Neuronal stem cell (in vitro differentiated cells): ENCODE results near the gene ARHGEF33.

Source experiments
- DNase-seq: peaks from one replicate; pipeline ENCODE4 v3.0.0-alpha.2; 2013; ENCODE audit warnings: low spot score
- H2AFZ ChIP-seq: one replicate; pipeline ENCODE4 v1.6.1; 2013; ENCODE audit warnings: mild to moderate bottlenecking, low read length, inconsistent platforms
- H2AK5ac ChIP-seq: 2 replicates; pipeline ENCODE4 v1.6.1; 2013; ENCODE audit warnings: low read depth, mild to moderate bottlenecking, inconsistent platforms, low read length, moderate library complexity, mixed read lengths
- H2BK120ac ChIP-seq: 2 replicates; pipeline ENCODE4 v1.6.1; 2013; ENCODE audit warnings: low read depth, mild to moderate bottlenecking, inconsistent platforms, low read length, moderate library complexity, mixed read lengths
- H2BK12ac ChIP-seq: one replicate; pipeline ENCODE4 v1.6.1; 2013; ENCODE audit warnings: low read length, inconsistent platforms
- H2BK15ac ChIP-seq: 2 replicates; pipeline ENCODE4 v1.6.1; 2013; ENCODE audit warnings: mild to moderate bottlenecking, low read length, inconsistent platforms, mixed read lengths
- H2BK5ac ChIP-seq: one replicate; pipeline ENCODE4 v1.6.1; 2013; ENCODE audit warnings: inconsistent platforms, mild to moderate bottlenecking, low read length, moderate library complexity
- H3K14ac ChIP-seq: one replicate; pipeline ENCODE4 v1.6.1; 2013; ENCODE audit warnings: low read length, inconsistent platforms
- H3K18ac ChIP-seq: 2 replicates; pipeline ENCODE4 v1.6.1; 2013; ENCODE audit warnings: low read length, inconsistent platforms
- H3K23ac ChIP-seq: 2 replicates; pipeline ENCODE4 v1.6.1; 2013; ENCODE audit warnings: low read depth, mild to moderate bottlenecking, mixed read lengths, low read length, inconsistent platforms; ENCODE audit not compliant: poor library complexity
- H3K27ac ChIP-seq: replicated peaks from 3 replicates; pipeline ENCODE4 v1.5.1; 2013; ENCODE audit warnings: low read length, inconsistent platforms
- H3K27me3 ChIP-seq, 3 experiments: 2 replicates each; pipeline ENCODE4 v1.6.1; 2013; ENCODE audit warnings: low read length in 3 of 3, mild to moderate bottlenecking in 2 of 3, inconsistent platforms in 1 of 3, low read depth in 1 of 3, mixed read lengths in 1 of 3, moderate library complexity in 1 of 3; ENCODE audit not compliant: control insufficient read depth in 3 of 3, insufficient read depth in 3 of 3
- H3K36me3 ChIP-seq, 2 donors: replicated peaks in 1 of 2; 2 replicates each; pipeline ENCODE4 v1.6.1; 2013; ENCODE audit warnings: low read length in 2 of 2; ENCODE audit not compliant: control insufficient read depth in 2 of 2, insufficient read depth in 2 of 2
- H3K4ac ChIP-seq: 2 replicates; pipeline ENCODE4 v1.6.1; 2013; ENCODE audit warnings: inconsistent platforms, mild to moderate bottlenecking, low read length, moderate library complexity
- H3K4me1 ChIP-seq, 2 donors: 1 replicate in 1 of 2; 2 replicates in 1 of 2; pipeline ENCODE4 v1.6.1; 2013; ENCODE audit warnings: low read length in 2 of 2, low read depth in 1 of 2; ENCODE audit not compliant: control insufficient read depth in 2 of 2, insufficient read depth in 1 of 2
- H3K4me2 ChIP-seq: one replicate; pipeline ENCODE4 v1.6.1; 2013; ENCODE audit warnings: mild to moderate bottlenecking, low read length, inconsistent platforms; ENCODE audit not compliant: insufficient read depth, poor library complexity, severe bottlenecking
- H3K4me3 ChIP-seq, 2 donors: 2 replicates each; pipeline ENCODE4 v1.5.1; 2013; ENCODE audit warnings: low read length in 2 of 2, mild to moderate bottlenecking in 2 of 2, inconsistent platforms in 1 of 2, moderate library complexity in 1 of 2
- H3K79me1 ChIP-seq: one replicate; pipeline ENCODE4 v1.6.1; 2013; ENCODE audit warnings: low read depth, mild to moderate bottlenecking, inconsistent platforms, low read length, moderate library complexity
- H3K9ac ChIP-seq: one replicate; pipeline ENCODE4 v1.6.1; 2013; ENCODE audit warnings: mild to moderate bottlenecking, low read depth, low read length, inconsistent platforms; ENCODE audit not compliant: poor library complexity
- H3K9me3 ChIP-seq, 2 donors: replicated peaks in 1 of 2; 2 replicates each; pipeline versions ENCODE3 to v1.6.1; 2013; ENCODE audit warnings: low read length in 2 of 2, mild to moderate bottlenecking in 2 of 2, inconsistent platforms in 1 of 2, low read depth in 1 of 2, mixed read lengths in 1 of 2, moderate library complexity in 1 of 2; ENCODE audit not compliant: control insufficient read depth in 2 of 2, insufficient read depth in 1 of 2
- H4K8ac ChIP-seq: one replicate; pipeline ENCODE4 v1.6.1; 2013; ENCODE audit warnings: low read depth, mild to moderate bottlenecking, inconsistent platforms, low read length, moderate library complexity
- H4K91ac ChIP-seq: one replicate; pipeline ENCODE4 v1.6.1; 2013; ENCODE audit warnings: low read length, low read depth, mild to moderate bottlenecking, inconsistent platforms; ENCODE audit not compliant: poor library complexity
- WGBS, 2 donors: extraction: QIAGEN DNeasy Blood & Tissue Kit; methylation state at CpG; one replicate each; pipeline ENCODE4 v1.1.7; 2013; ENCODE audit warnings: missing lambda C conversion rate in 2 of 2, mixed read lengths in 1 of 2; ENCODE audit not compliant: insufficient read length in 2 of 2, insufficient replicate concordance in 1 of 2; ENCODE audit errors: extremely low coverage in 2 of 2; 5-methylcytosine and 5-hydroxymethylcytosine counted together

The ARHGEF33 gene

DNA sequence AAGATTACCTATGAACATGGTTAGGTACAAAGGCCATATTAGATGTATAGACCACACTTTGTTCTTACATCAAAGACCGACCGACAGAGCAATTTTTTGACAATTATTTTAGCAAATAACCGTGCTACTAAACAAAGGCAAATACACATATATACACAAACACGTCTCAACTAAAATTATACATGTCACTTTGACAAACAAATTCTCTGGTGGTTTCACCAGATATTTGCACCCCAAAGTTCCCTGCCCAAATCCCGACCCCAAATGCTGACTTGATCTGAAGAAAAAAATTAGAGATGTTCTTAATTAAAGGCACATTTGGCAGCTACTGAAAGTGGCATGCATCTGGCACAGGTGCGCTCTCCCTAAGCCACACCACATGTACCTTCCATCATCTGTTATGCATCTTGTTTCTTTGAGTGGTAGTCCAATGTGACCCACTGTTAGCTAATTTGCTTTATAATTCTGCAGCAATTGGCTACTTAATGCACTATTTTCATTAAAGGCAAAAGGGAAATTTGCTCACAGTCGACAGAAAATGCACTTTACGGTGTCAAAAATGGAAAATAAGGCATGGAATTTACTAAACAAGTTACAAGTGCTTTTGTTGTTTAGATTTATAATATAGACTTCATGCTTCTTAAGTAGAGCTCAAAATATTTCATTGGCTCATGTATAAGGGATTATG is 92.1 kb downstream of the ARHGEF33 start:
- no peak overlapping the region for H2BK120ac ChIP-seq
- no peak overlapping the region for H2AFZ ChIP-seq
- no peak overlapping the region for H3K27ac ChIP-seq
- no peak overlapping the region for H3K23ac ChIP-seq
- H3K4ac ChIP-seq: no peak overlapping the region
- no peak overlapping the region for H3K14ac ChIP-seq
- DNase-seq: no peak
- no peak overlapping the region for H3K9ac ChIP-seq
- H3K4me2 ChIP-seq: no peak overlapping the region
- WGBS, 2 donors: 100% methylated on average over 2 of the region's 8 CpGs; no CpG with 5 or more reads in 1 of the 2 donors
- no peak overlapping the region for H2BK5ac ChIP-seq
- H3K4me3 ChIP-seq: no peak overlapping the region
- no peak overlapping the region for H4K91ac ChIP-seq
- no peaks in the 10 kb centered on the region for H3K4me1 ChIP-seq
- no peaks in the 10 kb centered on the region for H3K79me1 ChIP-seq
- H3K36me3 ChIP-seq: peaks cover 8 to 39% of the 10 kb centered on the region in 2 donors
- H2BK15ac ChIP-seq: no peak overlapping the region
- no peak overlapping the region for H3K18ac ChIP-seq
- no peak overlapping the region for H2AK5ac ChIP-seq
- H4K8ac ChIP-seq: no peak overlapping the region
- no peak overlapping the region for H2BK12ac ChIP-seq
- no peaks in the 10 kb centered on the region for H3K9me3 ChIP-seq
- H3K27me3 ChIP-seq: no peaks in the 10 kb centered on the region

DNA sequence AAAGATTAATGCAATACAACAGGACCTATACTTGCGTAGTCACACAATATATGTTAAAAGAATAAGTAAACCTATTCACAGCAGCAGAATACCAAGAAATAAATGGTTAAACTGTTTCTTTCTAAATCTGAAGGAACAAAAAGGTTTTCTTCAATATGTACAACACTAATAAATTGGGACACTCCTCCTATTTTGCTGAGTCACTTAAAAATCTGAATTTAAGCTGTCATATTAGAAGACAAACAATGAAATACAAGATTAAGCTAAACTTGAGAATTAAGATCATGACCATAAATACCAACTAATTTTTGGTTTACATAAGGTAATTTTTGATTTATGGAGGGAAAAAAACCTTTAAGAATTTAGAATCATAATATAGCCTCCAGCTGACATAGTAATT is 92.8 kb downstream of the ARHGEF33 start:
- Histone ChIP-seq H2BK120ac (no peak overlapping the region), H4K91ac (no peak overlapping the region), H3K9me3 (no peaks in the 10 kb centered on the region), H3K4me1 (no peaks in the 10 kb centered on the region), H3K18ac (no peak overlapping the region), H3K27ac (no peak overlapping the region), H2BK5ac (no peak overlapping the region), H3K27me3 (no peaks in the 10 kb centered on the region), H2BK12ac (no peak overlapping the region), H4K8ac (no peak overlapping the region), H3K79me1 (no peaks in the 10 kb centered on the region), H3K23ac (no peak overlapping the region), H3K4me3 (no peak overlapping the region), H3K36me3 (peaks cover 8 to 46% of the 10 kb centered on the region in 2 donors), H2AFZ (no peak overlapping the region), H3K14ac (no peak overlapping the region), H2BK15ac (no peak overlapping the region), H3K4me2 (no peak overlapping the region), H3K4ac (no peak overlapping the region), H2AK5ac (no peak overlapping the region), H3K9ac (no peak overlapping the region)
- DNase-seq: no peak
- WGBS, 2 donors: no CpG with 5 or more reads among the region's 1 CpG

DNA sequence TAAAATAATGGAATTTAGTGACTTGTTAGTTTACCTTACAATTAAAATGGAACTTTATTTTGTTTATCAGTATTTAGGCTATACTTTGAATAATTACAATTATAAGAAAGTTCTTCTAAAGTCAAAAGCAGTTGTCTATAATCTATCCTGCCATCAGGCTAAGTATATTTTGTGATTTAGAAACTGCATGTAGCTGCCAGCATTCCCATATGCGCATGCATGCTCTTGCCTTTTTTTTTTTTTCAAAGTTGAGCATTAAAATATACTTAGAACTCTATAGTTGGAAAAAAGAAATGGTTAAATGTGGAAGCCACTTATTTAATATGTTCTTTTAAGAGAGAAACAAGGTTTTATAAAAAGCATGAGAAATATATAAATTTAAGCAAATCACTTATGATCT is 99.0 kb downstream of the ARHGEF33 start:
- Histone ChIP-seq H3K9ac (no peak overlapping the region), H2AFZ (no peak overlapping the region), H3K36me3 (peaks cover 12 to 99% of the 10 kb centered on the region in 2 donors), H2BK15ac (no peak overlapping the region), H4K91ac (no peak overlapping the region), H4K8ac (no peak overlapping the region), H2BK120ac (no peak overlapping the region), H3K27ac (no peak overlapping the region), H3K27me3 (no peaks in the 10 kb centered on the region), H3K79me1 (no peaks in the 10 kb centered on the region), H3K9me3 (no peaks in the 10 kb centered on the region), H3K23ac (no peak overlapping the region), H3K4ac (no peak overlapping the region), H3K14ac (no peak overlapping the region), H2AK5ac (no peak overlapping the region), H2BK12ac (no peak overlapping the region), H3K4me3 (no peak overlapping the region), H3K4me1 (no peaks in the 10 kb centered on the region), H3K4me2 (no peak overlapping the region), H2BK5ac (no peak overlapping the region), H3K18ac (no peak overlapping the region)
- DNase-seq: no peak
- no CpG with 5 or more reads among the region's 1 CpG for WGBS, 2 donors

DNA sequence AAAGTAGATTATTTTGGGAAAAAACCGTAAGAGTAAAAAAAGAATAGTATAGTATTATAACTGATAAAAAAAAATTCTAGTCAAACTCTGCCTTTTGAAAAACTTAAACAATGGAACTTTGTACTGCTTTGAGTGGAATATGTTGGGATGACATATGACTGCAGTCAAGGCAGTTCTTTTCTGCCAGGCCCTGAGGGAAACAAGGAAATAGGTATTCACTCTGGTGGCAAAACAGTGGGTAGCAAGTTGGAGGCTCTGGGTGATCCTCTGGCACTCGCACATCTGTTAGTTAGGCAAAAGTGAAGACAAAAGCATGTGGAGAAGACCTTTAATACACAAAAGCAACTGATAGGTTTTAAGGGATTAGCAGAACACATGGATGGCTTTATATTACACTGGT is 102.2 kb downstream of the ARHGEF33 start:
- no peaks in the 10 kb centered on the region for H3K79me1 ChIP-seq
- no peak overlapping the region for H4K8ac ChIP-seq
- no peak overlapping the region for H2BK5ac ChIP-seq
- H3K9me3 ChIP-seq: no peaks in the 10 kb centered on the region
- H4K91ac ChIP-seq: no peak overlapping the region
- no peak overlapping the region for H3K23ac ChIP-seq
- H3K4me3 ChIP-seq: no peak overlapping the region
- no peak overlapping the region for H2AK5ac ChIP-seq
- no peak overlapping the region for H3K18ac ChIP-seq
- no peak overlapping the region for H2BK12ac ChIP-seq
- no peak overlapping the region for H2AFZ ChIP-seq
- no peak overlapping the region for H3K4me2 ChIP-seq
- H3K27me3 ChIP-seq: no peaks in the 10 kb centered on the region
- H3K4ac ChIP-seq: no peak overlapping the region
- no peak overlapping the region for H2BK120ac ChIP-seq
- DNase-seq: no peak
- no peak overlapping the region for H2BK15ac ChIP-seq
- WGBS, 2 donors: 100% methylated on average over 1 of the region's 2 CpGs; no CpG with 5 or more reads in 1 of the 2 donors
- H3K36me3 ChIP-seq: peaks cover 6 to 99% of the 10 kb centered on the region in 2 donors
- H3K14ac ChIP-seq: no peak overlapping the region
- H3K27ac ChIP-seq: no peak overlapping the region
- H3K9ac ChIP-seq: no peak overlapping the region
- no peaks in the 10 kb centered on the region for H3K4me1 ChIP-seq
